GM12878 (cell line): Measurements from ENCODE around the gene STOML2. TPM values are rescaled to one million over a fixed set of nuclear protein-coding genes. Genes with fewer than 3 reads are reported as not detected.

Source experiments
- ATAC-seq: fragments of 200-7000 bp; cut with Tn5 transposase; 3 replicates; pipeline ENCODE4 v1.9.1; 2020; ENCODE audit warnings: mild to moderate bottlenecking, moderate library complexity
- BruUV-seq: library from RNA; stranded (reverse); fragments of 400-500 nt; replicated peaks from 2 replicates; lab custom pipeline; 2021; lab: Mats Ljungman, UMichigan
- CTCF ChIA-PET: fragments of 300-600 bp; sonication (Branson Sonifier 250); formaldehyde crosslinking; extraction: SDS; loops from one replicate; lab custom pipeline; 2021; ENCODE audit warnings: inconsistent platforms; lab: Yijun Ruan, JAX
- POLR2A ChIA-PET: fragments of 350-600 bp; formaldehyde crosslinking; extraction: SDS; loops from one replicate; lab custom pipeline; 2021; ENCODE audit warnings: inconsistent platforms; lab: Charles Lee
- RAD21 ChIA-PET: fragments of 300-600 bp; sonication (Branson Sonifier 250); formaldehyde crosslinking; loops from one replicate; lab custom pipeline; 2023; ENCODE audit warnings: antibody characterized with exemption; ENCODE audit not compliant: unreplicated experiment; lab: Charles Lee
- SMC1A ChIA-PET: fragments of 300-600 bp; sonication (Branson Sonifier 250); formaldehyde crosslinking; loops from one replicate; lab custom pipeline; 2023; ENCODE audit not compliant: unreplicated experiment, uncharacterized antibody; lab: Charles Lee
- DNase-seq: peaks from one replicate; pipeline ENCODE4 v3.0.0-alpha.2; 2011; ENCODE audit warnings: low read depth, low spot score
- FAIRE-seq: peaks from 3 replicates; lab custom pipeline; 2011; peaks lifted over from hg19 to GRCh38; lab: Jason Lieb, UNC
- H2AFZ ChIP-seq: 2 replicates; pipeline ENCODE4 v1.6.0; 2011; ENCODE audit warnings: low read depth, low read length, control low read depth; ENCODE audit not compliant: control insufficient read depth
- H3K27ac ChIP-seq: 2 replicates; pipeline ENCODE4 v1.5.1; 2011; ENCODE audit warnings: control low read depth; ENCODE audit not compliant: control insufficient read depth, insufficient read depth
- H3K27me3 ChIP-seq, 2 experiments: replicated peaks in 1 of 2; 2 replicates each; pipeline versions ENCODE4 v1.6.0 to v1.6.1; 2011; ENCODE audit warnings: low read length in 1 of 2; ENCODE audit not compliant: control insufficient read depth in 2 of 2, insufficient read depth in 2 of 2
- H3K36me3 ChIP-seq, 2 experiments: 2 replicates each; pipeline ENCODE4 v1.5.1; 2011; ENCODE audit warnings: low read length in 1 of 2; ENCODE audit not compliant: control insufficient read depth in 2 of 2, insufficient read depth in 2 of 2
- H3K4me1 ChIP-seq: 2 replicates; pipeline ENCODE4 v1.6.1; 2011; ENCODE audit warnings: mild to moderate bottlenecking, low read length, moderate library complexity, mixed read lengths; ENCODE audit not compliant: control insufficient read depth, insufficient read depth
- H3K4me2 ChIP-seq: 2 replicates; pipeline ENCODE4 v1.6.0; 2011; ENCODE audit warnings: control low read depth; ENCODE audit not compliant: control insufficient read depth, insufficient read depth
- H3K4me3 ChIP-seq: fragments of 200-600 bp; sonication (generic); 2 replicates; pipeline ENCODE4 v1.5.1; 2016
- H3K79me2 ChIP-seq: 2 replicates; pipeline ENCODE4 v1.6.0; 2011; ENCODE audit warnings: low read length; ENCODE audit not compliant: control insufficient read depth, insufficient read depth
- H3K9ac ChIP-seq: 2 replicates; pipeline ENCODE4 v1.8.0; 2011; ENCODE audit warnings: low read length, control low read depth, mixed read lengths; ENCODE audit not compliant: control insufficient read depth, insufficient read depth
- H3K9me3 ChIP-seq: replicated peaks from 3 replicates; pipeline ENCODE4 v1.5.1; 2011; ENCODE audit warnings: mild to moderate bottlenecking, low read length; ENCODE audit not compliant: control insufficient read depth, insufficient read depth
- H4K20me1 ChIP-seq: 2 replicates; pipeline ENCODE4 v1.6.0; 2011; ENCODE audit not compliant: control insufficient read depth, insufficient read depth
- BCL11A ChIP-seq: IDR thresholded peaks from 2 replicates; pipeline ENCODE4 v1.6.1; 2011; ENCODE audit warnings: low read depth, low read length
- E2F4 ChIP-seq: IDR thresholded peaks from 2 replicates; pipeline ENCODE4 v1.6.1; 2012; ENCODE audit warnings: low read depth, low read length, improper control_type of control experiment
- MAX ChIP-seq: IDR thresholded peaks from 2 replicates; pipeline ENCODE4 v1.6.1; 2012; ENCODE audit warnings: low read depth, low read length, improper control_type of control experiment
- MEF2A ChIP-seq: IDR thresholded peaks from 2 replicates; pipeline ENCODE4 v1.6.1; 2011; ENCODE audit warnings: low read depth, mild to moderate bottlenecking, low read length, moderate library complexity; ENCODE audit not compliant: insufficient read depth
- NR2C2 ChIP-seq: IDR thresholded peaks from 2 replicates; pipeline ENCODE4 v1.6.1; 2011; ENCODE audit warnings: borderline replicate concordance, low read depth; ENCODE audit not compliant: control insufficient read depth, insufficient read length
- RAD51 ChIP-seq: fragments of 450-650 bp; IDR thresholded peaks from 2 replicates; pipeline ENCODE4 v1.6.1; 2016; ENCODE audit warnings: moderate library complexity, mild to moderate bottlenecking, inconsistent platforms
- RUNX3 ChIP-seq: IDR thresholded peaks from 2 replicates; pipeline ENCODE4 v1.6.1; 2012; ENCODE audit warnings: low read length, inconsistent platforms
- SPI1 ChIP-seq: IDR thresholded peaks from 2 replicates; pipeline ENCODE4 v1.6.1; 2011; ENCODE audit warnings: low read depth, mild to moderate bottlenecking, low read length, moderate library complexity, borderline replicate concordance; ENCODE audit not compliant: insufficient read depth
- STAT1 ChIP-seq: fragments of 450-650 bp; conservative IDR thresholded peaks from 2 replicates; pipeline ENCODE4 v1.6.1; 2014; ENCODE audit warnings: antibody characterized with exemption, mild to moderate bottlenecking
- TCF3 ChIP-seq: IDR thresholded peaks from 2 replicates; pipeline ENCODE4 v1.6.1; 2012; ENCODE audit warnings: low read depth, mild to moderate bottlenecking, low read length, borderline replicate concordance; ENCODE audit not compliant: insufficient read depth
- ZNF24 ChIP-seq: fragments of 450-650 bp; IDR thresholded peaks from 2 replicates; pipeline ENCODE4 v1.6.1; 2017; ENCODE audit warnings: antibody characterized with exemption, mild to moderate bottlenecking
- WGBS: methylation state at CpG from one replicate; pipeline ENCODE4 v1.1.6; 2016; ENCODE audit warnings: low lambda C conversion rate; ENCODE audit not compliant: insufficient replicate concordance, insufficient coverage; ENCODE audit errors: missing lambda C conversion rate; 5-methylcytosine and 5-hydroxymethylcytosine counted together
- in situ Hi-C: fragments of 300-500 bp; cut with MboI; formaldehyde crosslinking; loops from 9 replicates; pipeline ENCODE4 v1.14.3; 2018; ENCODE audit warnings: mixed read lengths
- intact Hi-C: fragments of 100-400 bp; cut with micrococcal nuclease; formaldehyde crosslinking; loops from one replicate; pipeline ENCODE4 v1.14.2; 2022; ENCODE audit not compliant: unreplicated experiment
- polyA plus RNA-seq, 11 experiments: library from polyadenylated mRNA; depleted of rRNA in 4 of 11; unstranded in 6 of 11; stranded (reverse) in 5 of 11; fragments of >200 nt; fragmentation: Nextera tagmentation in 4 of 11; fragmentation: Illumina TruSeq in 1 of 11; extraction: Ambion mirVana in 4 of 11; extraction: Trizol in 1 of 11; gene quantifications; 1 replicate in 1 of 11; 2 replicates in 10 of 11; pipeline versions ENCODE4 v1.2.1 to v1.2.3, GENCODE V29; 2011 to 2016; ENCODE audit warnings: inconsistent platforms in 2 of 11, missing spikeins in 2 of 11, low read depth in 1 of 11
- total RNA-seq, 4 experiments: library from RNA; depleted of rRNA in 3 of 4; stranded (reverse); fragments of >200 nt in 3 of 4; fragmentation: Illumina TruSeq in 1 of 4; extraction: Trizol in 1 of 4; gene quantifications; 2 replicates each; pipeline versions ENCODE4 v1.2.1 to v1.2.3, GENCODE V29; 2013 to 2021
- TF ChIP-seq, protein P1 (sequence below): IDR thresholded peaks from 2 replicates; pipeline ENCODE4 v1.6.1; 2011; ENCODE audit warnings: borderline replicate concordance, low read depth, mild to moderate bottlenecking, moderate library complexity, low read length; ENCODE audit not compliant: insufficient read depth, poor library complexity, severe bottlenecking
- TF ChIP-seq, protein P2 (sequence below): fragments of 450-650 bp; IDR thresholded peaks from 2 replicates; pipeline ENCODE4 v1.6.1; 2017; ENCODE audit warnings: borderline replicate concordance

Gene STOML2
- total and polyA plus RNA-seq, 10 of the 15 experiments (the other 5 are each of a cell fraction or from before 2014, with no cell fraction given), result 112 to 284 (median 207) TPM

DNA sequence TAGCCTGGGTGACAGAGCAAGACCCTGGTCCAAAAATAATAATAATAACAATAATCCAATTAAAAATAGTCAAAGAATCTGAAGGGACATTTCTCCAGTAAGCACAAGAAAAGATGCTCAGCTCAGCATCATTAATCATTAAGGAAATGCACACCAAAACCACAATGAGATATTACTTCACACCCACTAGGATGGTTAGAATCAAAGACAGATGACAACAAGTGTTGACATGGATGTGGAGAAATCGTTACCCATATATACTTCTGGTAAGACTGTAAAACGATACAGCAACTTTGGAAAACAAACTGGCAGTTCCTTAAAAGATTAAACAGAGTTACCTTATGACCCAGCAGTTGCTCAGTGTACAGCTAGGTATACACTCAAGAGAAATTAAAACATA is 17.9 kb downstream of the STOML2 start:
- H3K27ac ChIP-seq, result no peak overlapping the region
- TF ChIP-seq RUNX3 (no peak), STAT1 (no peak), ZNF24 (no peak), E2F4 (no peak), MEF2A (no peak), BCL11A (no peak), NR2C2 (no peak), SPI1 (no peak), TCF3 (no peak), RAD51 (no peak), MAX (no peak)
- TF ChIP-seq, protein P1, sequence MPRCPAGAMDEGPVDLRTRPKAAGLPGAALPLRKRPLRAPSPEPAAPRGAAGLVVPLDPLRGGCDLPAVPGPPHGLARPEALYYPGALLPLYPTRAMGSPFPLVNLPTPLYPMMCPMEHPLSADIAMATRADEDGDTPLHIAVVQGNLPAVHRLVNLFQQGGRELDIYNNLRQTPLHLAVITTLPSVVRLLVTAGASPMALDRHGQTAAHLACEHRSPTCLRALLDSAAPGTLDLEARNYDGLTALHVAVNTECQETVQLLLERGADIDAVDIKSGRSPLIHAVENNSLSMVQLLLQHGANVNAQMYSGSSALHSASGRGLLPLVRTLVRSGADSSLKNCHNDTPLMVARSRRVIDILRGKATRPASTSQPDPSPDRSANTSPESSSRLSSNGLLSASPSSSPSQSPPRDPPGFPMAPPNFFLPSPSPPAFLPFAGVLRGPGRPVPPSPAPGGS, result no peak
- TF ChIP-seq, protein P2, sequence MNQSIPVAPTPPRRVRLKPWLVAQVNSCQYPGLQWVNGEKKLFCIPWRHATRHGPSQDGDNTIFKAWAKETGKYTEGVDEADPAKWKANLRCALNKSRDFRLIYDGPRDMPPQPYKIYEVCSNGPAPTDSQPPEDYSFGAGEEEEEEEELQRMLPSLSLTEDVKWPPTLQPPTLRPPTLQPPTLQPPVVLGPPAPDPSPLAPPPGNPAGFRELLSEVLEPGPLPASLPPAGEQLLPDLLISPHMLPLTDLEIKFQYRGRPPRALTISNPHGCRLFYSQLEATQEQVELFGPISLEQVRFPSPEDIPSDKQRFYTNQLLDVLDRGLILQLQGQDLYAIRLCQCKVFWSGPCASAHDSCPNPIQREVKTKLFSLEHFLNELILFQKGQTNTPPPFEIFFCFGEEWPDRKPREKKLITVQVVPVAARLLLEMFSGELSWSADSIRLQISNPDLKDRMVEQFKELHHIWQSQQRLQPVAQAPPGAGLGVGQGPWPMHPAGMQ, result no peak
- ChIA-PET POLR2A (no interaction called here), SMC1A (interaction anchor here (0.6 kb wide), 1 partner anchor 447 kb away, joined by 3 read pairs; the partner anchor contains the start of gene SIGMAR1), CTCF (interaction anchor here (0.5 to 1.7 kb wide), 4 partner anchors 11 to 580 kb away, joined by 3 to 6 read pairs (median 4); partner anchors contain the start of genes ARHGEF39, DNAJB5 and PIGO), RAD21 (no interaction called here)
- H3K4me3 ChIP-seq, result no peak overlapping the region
- no peaks in the 10 kb centered on the region for H3K79me2 ChIP-seq
- no peaks in the 10 kb centered on the region for H3K4me1 ChIP-seq
- no peak overlapping the region for H3K9ac ChIP-seq
- FAIRE-seq, result no peak
- 96% methylated on average over 2 of the region's 2 CpGs for WGBS
- no peak overlapping the region for H3K4me2 ChIP-seq
- H4K20me1 ChIP-seq, result no peaks in the 10 kb centered on the region
- no peak for ATAC-seq
- H2AFZ ChIP-seq, result no peak overlapping the region
- no TSS peak for BruUV-seq
- intact Hi-C loops (no loop called here), in situ Hi-C loops (no loop called here)
- no peak for DNase-seq
- peaks cover 2 to 12% of the 10 kb centered on the region in 2 experiments; a peak in 3 of 4 replicates for H3K36me3 ChIP-seq
- H3K9me3 ChIP-seq, result no peaks in the 10 kb centered on the region
- no peaks in the 10 kb centered on the region for H3K27me3 ChIP-seq
